Sigmoid colon (tissue), 7 donors: ENCODE measurements around the gene PTBP3. TPM values are rescaled to one million over a fixed set of nuclear protein-coding genes. Genes with fewer than 3 reads are reported as not detected.
"Not testable (repeated sequence)": the region's sequence is repeated elsewhere in the genome, so short reads cannot be mapped to it uniquely, and the experiment has no call there.

Experiments used
- DNase-seq: peaks from one replicate; pipeline ENCODE4 v3.0.0-alpha.2; 2019
- H3K27ac ChIP-seq, 4 donors: fragments of 200-600 bp; sonication (generic); one replicate each; pipeline ENCODE4 v1.5.1; 2016 to 2019; ENCODE audit warnings: mild to moderate bottlenecking in 1 of 4
- H3K27me3 ChIP-seq, 3 donors: fragments of 200-600 bp; sonication (generic); one replicate each; pipeline ENCODE4 v1.5.1; 2019; ENCODE audit warnings: mild to moderate bottlenecking in 1 of 3
- H3K36me3 ChIP-seq, 4 donors: fragments of 200-600 bp; sonication (generic); one replicate each; pipeline ENCODE4 v1.5.1; 2016 to 2019
- H3K4me1 ChIP-seq, 4 donors: fragments of 200-600 bp; sonication (generic); one replicate each; pipeline ENCODE4 v1.5.1; 2017 to 2019
- H3K4me3 ChIP-seq, 4 donors: fragments of 200-600 bp; sonication (generic); one replicate each; pipeline ENCODE4 v1.5.1; 2017 to 2019; ENCODE audit warnings: mild to moderate bottlenecking in 2 of 4, moderate library complexity in 1 of 4
- H3K9me3 ChIP-seq, 4 donors: fragments of 200-600 bp in 3 of 4; sonication (generic) in 3 of 4; one replicate each; pipeline versions ENCODE4 v1.5.1 to v1.6.1; 2013 to 2019
- EP300 ChIP-seq, 4 donors: sonication (generic); formaldehyde crosslinking; IDR thresholded peaks; one replicate each; pipeline ENCODE4 v1.6.1; 2017; ENCODE audit warnings: antibody characterized with exemption in 4 of 4
- POLR2A ChIP-seq, 2 donors: fragments of 450-650 bp; IDR thresholded peaks; one replicate each; pipeline ENCODE4 v1.6.1; 2016; ENCODE audit warnings: antibody characterized with exemption in 2 of 2, mild to moderate bottlenecking in 2 of 2, moderate library complexity in 2 of 2
- POLR2AphosphoS5 ChIP-seq, 4 donors: sonication (generic); formaldehyde crosslinking; IDR thresholded peaks; one replicate each; pipeline ENCODE4 v1.6.1; 2017; ENCODE audit warnings: antibody characterized with exemption in 4 of 4
- WGBS, 2 donors: extraction: QIAGEN DNeasy Blood & Tissue Kit; methylation state at CpG; one replicate each; pipeline ENCODE4 v1.1.7; 2013; 5-methylcytosine and 5-hydroxymethylcytosine counted together
- intact Hi-C: fragments of 100-400 bp; cut with DNase I; formaldehyde crosslinking; loops from one replicate; pipeline ENCODE4 v1.15.1; 2023
- polyA plus RNA-seq, 3 donors: library from polyadenylated mRNA; stranded (reverse); fragments of 200-250 nt; gene quantifications; one replicate each; pipeline ENCODE4 v1.2.3, GENCODE V29; 2013
- total RNA-seq, 4 donors: library from RNA; depleted of rRNA; stranded (reverse); fragments of >200 nt; gene quantifications; one replicate each; pipeline ENCODE4 v1.1.0, GENCODE V29; 2016
- TF ChIP-seq, protein P1 (sequence below), 4 experiments: fragments of 450-650 bp in 3 of 4; fragments of 200-600 bp in 1 of 4; IDR thresholded peaks; one replicate each; pipeline ENCODE4 v1.5.1; 2016 to 2019; ENCODE audit warnings: antibody characterized with exemption in 4 of 4, mild to moderate bottlenecking in 3 of 4, moderate library complexity in 2 of 4
- donor health status: healthy with polysubstance abuse.
- donor health status: Bipolar disorder and iron deficiency.
- donor health status: healthy.

PTBP3 gene
- total and polyA plus RNA-seq, 7 donors = 19.4 to 42.5 (median 24.0) TPM

DNA sequence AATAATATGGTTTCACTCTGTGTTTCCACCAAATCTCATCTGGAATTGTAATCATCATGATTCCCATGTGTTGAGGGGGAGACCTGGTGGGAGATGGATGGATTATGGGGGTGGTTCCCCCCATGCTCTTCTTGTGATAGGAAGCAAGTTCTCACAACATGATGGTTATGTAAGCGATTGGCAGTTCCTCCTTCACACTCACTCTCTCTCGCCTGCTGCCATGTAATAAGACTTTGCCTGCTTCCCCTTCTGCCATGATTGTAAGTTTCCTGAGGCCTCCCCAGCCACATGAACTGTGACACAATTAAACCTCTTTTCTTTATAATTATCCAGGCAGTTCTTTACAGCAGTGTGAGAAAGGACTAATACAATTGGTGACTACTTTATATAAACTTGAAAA is 48.4 kb downstream of the PTBP3 start:
- H3K9me3 ChIP-seq = peaks cover 0 to 15% (median 0%) of the 10 kb centered on the region in 4 donors
- no peaks in the 10 kb centered on the region for H3K4me1 ChIP-seq
- no peak overlapping the region for H3K27ac ChIP-seq
- no peak for TF ChIP-seq POLR2A (IDR thresholded peaks at IDR 0.05)
- no peak for TF ChIP-seq EP300 (IDR thresholded peaks at IDR 0.05)
- no peak for TF ChIP-seq POLR2AphosphoS5 (IDR thresholded peaks at IDR 0.05)
- no peak overlapping the region for H3K4me3 ChIP-seq
- no peaks in the 10 kb centered on the region for H3K27me3 ChIP-seq
- peaks cover 0 to 4% (median 0%) of the 10 kb centered on the region in 4 donors for H3K36me3 ChIP-seq
- no peak for DNase-seq
- intact Hi-C loops = no loop called here
- 95 to 96% methylated on average over 2 of the region's 2 CpGs for WGBS, 2 donors

DNA sequence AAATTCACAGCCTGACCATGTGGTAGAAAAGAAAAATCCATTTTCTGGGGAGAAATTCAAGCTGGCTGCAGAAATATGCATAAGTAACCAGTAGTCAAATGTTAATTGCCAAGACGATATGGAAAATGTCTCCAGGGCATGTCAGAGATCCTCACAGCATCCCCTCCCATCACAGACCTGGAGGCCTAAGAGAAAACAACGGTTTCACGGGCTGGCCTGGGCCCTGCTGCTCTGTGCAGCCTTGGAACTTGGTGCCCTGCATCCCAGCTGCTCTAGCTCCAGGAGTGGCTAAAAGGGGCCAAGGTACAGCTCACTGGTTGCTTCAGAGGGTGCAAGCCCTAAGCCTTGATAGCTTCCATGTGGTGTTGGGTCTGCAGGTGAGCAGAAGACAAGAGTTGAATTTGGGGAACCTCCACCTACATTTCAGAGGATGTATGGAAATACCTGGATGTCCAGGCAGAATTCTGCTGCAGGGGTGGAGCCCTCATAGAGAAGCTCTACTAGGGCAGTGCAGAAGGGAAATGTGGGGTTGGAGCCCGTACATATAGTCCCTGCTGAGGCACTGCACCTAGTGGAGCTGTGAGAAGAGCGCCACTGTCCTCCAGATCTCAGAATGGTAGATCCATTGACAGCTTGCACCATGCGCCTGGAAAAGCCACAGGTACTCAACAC is 49.7 kb downstream of the PTBP3 start:
- Histone ChIP-seq H3K9me3 (peaks cover 0 to 15% (median 0%) of the 10 kb centered on the region in 4 donors), H3K4me1 (no peaks in the 10 kb centered on the region), H3K4me3 (no peak overlapping the region), H3K27me3 (no peaks in the 10 kb centered on the region), H3K27ac (no peak overlapping the region), H3K36me3 (no peaks in the 10 kb centered on the region)
- intact Hi-C loops = no loop called here
- TF ChIP-seq, protein P1, sequence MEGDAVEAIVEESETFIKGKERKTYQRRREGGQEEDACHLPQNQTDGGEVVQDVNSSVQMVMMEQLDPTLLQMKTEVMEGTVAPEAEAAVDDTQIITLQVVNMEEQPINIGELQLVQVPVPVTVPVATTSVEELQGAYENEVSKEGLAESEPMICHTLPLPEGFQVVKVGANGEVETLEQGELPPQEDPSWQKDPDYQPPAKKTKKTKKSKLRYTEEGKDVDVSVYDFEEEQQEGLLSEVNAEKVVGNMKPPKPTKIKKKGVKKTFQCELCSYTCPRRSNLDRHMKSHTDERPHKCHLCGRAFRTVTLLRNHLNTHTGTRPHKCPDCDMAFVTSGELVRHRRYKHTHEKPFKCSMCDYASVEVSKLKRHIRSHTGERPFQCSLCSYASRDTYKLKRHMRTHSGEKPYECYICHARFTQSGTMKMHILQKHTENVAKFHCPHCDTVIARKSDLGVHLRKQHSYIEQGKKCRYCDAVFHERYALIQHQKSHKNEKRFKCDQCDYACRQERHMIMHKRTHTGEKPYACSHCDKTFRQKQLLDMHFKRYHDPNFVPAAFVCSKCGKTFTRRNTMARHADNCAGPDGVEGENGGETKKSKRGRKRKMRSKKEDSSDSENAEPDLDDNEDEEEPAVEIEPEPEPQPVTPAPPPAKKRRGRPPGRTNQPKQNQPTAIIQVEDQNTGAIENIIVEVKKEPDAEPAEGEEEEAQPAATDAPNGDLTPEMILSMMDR (IDR thresholded peaks at IDR 0.05) = no peak
- no peak for TF ChIP-seq EP300 (IDR thresholded peaks at IDR 0.05)
- WGBS, 2 donors = 97% methylated on average over 6 of the region's 6 CpGs
- no peak for DNase-seq

DNA sequence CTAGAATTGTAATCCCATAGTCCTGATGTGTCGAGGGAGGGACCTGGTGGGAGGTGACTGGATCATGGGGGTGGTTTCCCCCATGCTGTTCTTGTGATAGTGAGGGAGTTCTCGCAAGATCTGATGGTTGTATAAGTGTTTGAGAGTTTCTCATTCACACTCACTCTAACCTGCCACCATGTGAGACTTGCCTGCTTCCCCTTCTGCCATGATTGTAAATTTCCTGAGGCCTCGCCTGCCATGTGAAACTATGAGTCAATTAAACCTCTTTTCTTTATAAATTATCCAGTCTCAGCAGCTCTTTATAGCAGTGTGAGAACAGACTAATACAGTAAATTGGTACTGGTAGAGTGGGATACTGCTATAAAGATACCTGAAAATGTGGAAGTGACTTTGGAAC is 50.6 kb downstream of the PTBP3 start:
- DNase-seq, H3K27ac ChIP-seq, intact Hi-C loops, H3K36me3 ChIP-seq, H3K27me3 ChIP-seq, H3K4me3 ChIP-seq, H3K4me1 ChIP-seq: not testable (repeated sequence)
- peaks cover 0 to 15% (median 0%) of the 10 kb centered on the region in 4 donors for H3K9me3 ChIP-seq
- WGBS, 2 donors = 94 to 98% methylated on average over 3 of the region's 3 CpGs

DNA sequence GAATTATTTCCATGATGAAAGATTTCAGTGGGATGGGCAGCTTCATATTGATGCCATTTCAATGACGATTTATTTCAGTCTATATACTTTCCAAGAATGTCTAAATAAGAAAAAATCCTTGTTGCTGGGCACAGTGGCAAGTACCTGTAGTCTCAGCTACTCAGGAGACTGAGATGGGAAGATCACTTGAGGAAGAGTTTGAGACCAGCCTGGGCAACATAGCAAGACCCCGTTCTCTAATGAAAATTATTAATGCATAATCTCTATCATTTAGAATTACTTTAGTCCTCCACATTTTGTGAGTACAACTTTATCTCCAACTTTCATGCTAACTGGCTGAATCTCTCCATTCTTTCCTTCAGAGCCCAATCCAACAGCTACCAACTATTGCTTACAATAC is 52.5 kb downstream of the PTBP3 start:
- Histone ChIP-seq H3K4me3 (no peak overlapping the region), H3K9me3 (peaks cover 0 to 15% (median 0%) of the 10 kb centered on the region in 4 donors), H3K27me3 (no peaks in the 10 kb centered on the region), H3K36me3 (no peaks in the 10 kb centered on the region), H3K27ac (no peak overlapping the region), H3K4me1 (no peaks in the 10 kb centered on the region)
- 95 to 99% methylated on average over 2 of the region's 2 CpGs for WGBS, 2 donors
- DNase-seq = no peak
- TF ChIP-seq, protein P1 (IDR thresholded peaks at IDR 0.05) = no peak
- no peak for TF ChIP-seq POLR2AphosphoS5 (IDR thresholded peaks at IDR 0.05)
- TF ChIP-seq EP300 (IDR thresholded peaks at IDR 0.05) = no peak
- TF ChIP-seq POLR2A (IDR thresholded peaks at IDR 0.05) = no peak
- intact Hi-C loops = no loop called here

DNA sequence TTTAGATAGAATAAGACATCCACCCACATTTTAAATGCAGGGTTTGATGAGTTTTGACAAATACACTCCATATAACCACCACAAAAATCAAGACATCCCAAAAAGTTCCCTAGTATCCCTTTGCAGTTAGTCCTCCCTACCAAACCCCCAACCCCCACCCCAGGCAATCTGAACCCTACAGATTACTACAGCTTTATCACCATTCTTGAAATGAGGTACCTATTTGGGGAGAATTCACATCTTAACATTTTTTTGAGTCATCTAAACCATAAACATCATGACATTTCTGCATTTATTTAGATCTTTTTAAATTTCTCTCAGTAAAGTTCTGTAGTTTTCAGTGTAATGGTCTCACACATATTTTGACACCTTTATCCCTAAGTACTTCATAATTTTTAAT is 53.9 kb downstream of the PTBP3 start:
- Histone ChIP-seq H3K36me3 (no peaks in the 10 kb centered on the region), H3K27ac (no peak overlapping the region), H3K27me3 (no peaks in the 10 kb centered on the region), H3K4me1 (peaks cover 0 to 3% (median 0%) of the 10 kb centered on the region in 4 donors), H3K9me3 (peaks cover 0 to 11% (median 0%) of the 10 kb centered on the region in 4 donors), H3K4me3 (no peak overlapping the region)
- intact Hi-C loops = no loop called here
- no peak for DNase-seq
- no peak for TF ChIP-seq POLR2AphosphoS5 (IDR thresholded peaks at IDR 0.05)
- TF ChIP-seq EP300 (IDR thresholded peaks at IDR 0.05) = no peak
- TF ChIP-seq POLR2A (IDR thresholded peaks at IDR 0.05) = no peak
- TF ChIP-seq, protein P1 (IDR thresholded peaks at IDR 0.05) = no peak

DNA sequence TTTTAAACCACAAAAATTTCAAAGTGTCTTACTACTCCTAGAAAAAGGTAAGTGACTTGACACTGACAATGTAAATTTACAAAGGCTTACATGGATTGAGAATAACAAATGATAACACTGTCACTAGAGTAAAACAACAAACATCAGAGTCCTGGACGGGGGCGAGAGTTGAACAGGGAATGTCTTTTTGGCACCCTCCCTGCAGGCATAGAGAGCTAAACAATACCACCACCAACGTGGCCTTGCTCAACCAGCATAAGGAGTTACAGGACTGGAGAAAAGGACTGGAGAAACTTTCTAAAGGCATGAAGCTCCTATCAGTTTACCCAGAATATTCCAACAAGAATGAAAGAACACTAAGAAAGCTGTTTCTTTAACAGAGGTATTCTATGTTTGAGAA is 55.3 kb downstream of the PTBP3 start:
- no peak overlapping the region for H3K27ac ChIP-seq
- no peaks in the 10 kb centered on the region for H3K36me3 ChIP-seq
- no peak for TF ChIP-seq POLR2AphosphoS5 (IDR thresholded peaks at IDR 0.05)
- TF ChIP-seq EP300 (IDR thresholded peaks at IDR 0.05) = no peak
- TF ChIP-seq, protein P1 (IDR thresholded peaks at IDR 0.05) = no peak
- no peak for TF ChIP-seq POLR2A (IDR thresholded peaks at IDR 0.05)
- no peak for DNase-seq
- intact Hi-C loops = no loop called here
- peaks cover 0 to 11% (median 0%) of the 10 kb centered on the region in 4 donors for H3K4me1 ChIP-seq
- no peaks in the 10 kb centered on the region for H3K27me3 ChIP-seq
- H3K4me3 ChIP-seq = no peak overlapping the region
- H3K9me3 ChIP-seq = no peaks in the 10 kb centered on the region
- 63 to 80% methylated on average over 3 of the region's 3 CpGs for WGBS, 2 donors
